ENCODE data around the gene DSP. TPM values are rescaled to one million over a fixed set of nuclear protein-coding genes. Genes with fewer than 3 reads are reported as not detected.
A peak's percentile ranks its signal among the peaks of the same experiment; 100 is the strongest.

DSP gene
- total RNA-seq, 1 experiment from 2014 or later: 227 TPM

DNA sequence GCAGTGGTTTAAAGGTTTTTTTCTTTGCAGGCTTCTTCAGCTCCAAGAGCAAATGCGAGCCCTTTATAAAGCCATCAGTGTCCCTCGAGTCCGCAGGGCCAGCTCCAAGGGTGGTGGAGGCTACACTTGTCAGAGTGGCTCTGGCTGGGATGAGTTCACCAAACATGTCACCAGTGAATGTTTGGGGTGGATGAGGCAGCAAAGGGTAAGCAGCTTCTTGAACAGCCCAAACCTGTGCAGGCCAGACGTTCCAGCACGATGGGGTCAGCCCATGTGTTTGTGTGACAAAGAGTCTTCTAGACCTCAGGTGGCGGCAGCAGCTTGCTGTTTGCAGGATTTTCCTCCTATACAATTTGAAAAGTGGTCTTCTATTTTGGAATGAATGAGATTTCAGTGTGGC lies 17.7 kb downstream of the DSP start:
- H3K4me3 Mint-ChIP-seq (ENCODE audit: unreplicated experiment): peak overlapping the region; percentile 3
- peaks cover 33% of the 10 kb centered on the region for H3K4me1 Mint-ChIP-seq (ENCODE audit: insufficient read depth, unreplicated experiment)
- CTCF ChIA-PET: interaction anchor here (0.7 to 1.0 kb wide), 2 partner anchors 15 to 134 kb away, joined by 3 read pairs; no protein-coding TSS in a partner anchor
- H3K9me3 Mint-ChIP-seq (ENCODE audit: unreplicated experiment): no peaks in the 10 kb centered on the region
- no peaks in the 10 kb centered on the region for H3K27me3 Mint-ChIP-seq (ENCODE audit: insufficient read depth, unreplicated experiment)
- H3K27ac Mint-ChIP-seq (ENCODE audit: low read depth, unreplicated experiment): peak overlapping the region; percentile 88
- TF ChIP-seq, protein P1, sequence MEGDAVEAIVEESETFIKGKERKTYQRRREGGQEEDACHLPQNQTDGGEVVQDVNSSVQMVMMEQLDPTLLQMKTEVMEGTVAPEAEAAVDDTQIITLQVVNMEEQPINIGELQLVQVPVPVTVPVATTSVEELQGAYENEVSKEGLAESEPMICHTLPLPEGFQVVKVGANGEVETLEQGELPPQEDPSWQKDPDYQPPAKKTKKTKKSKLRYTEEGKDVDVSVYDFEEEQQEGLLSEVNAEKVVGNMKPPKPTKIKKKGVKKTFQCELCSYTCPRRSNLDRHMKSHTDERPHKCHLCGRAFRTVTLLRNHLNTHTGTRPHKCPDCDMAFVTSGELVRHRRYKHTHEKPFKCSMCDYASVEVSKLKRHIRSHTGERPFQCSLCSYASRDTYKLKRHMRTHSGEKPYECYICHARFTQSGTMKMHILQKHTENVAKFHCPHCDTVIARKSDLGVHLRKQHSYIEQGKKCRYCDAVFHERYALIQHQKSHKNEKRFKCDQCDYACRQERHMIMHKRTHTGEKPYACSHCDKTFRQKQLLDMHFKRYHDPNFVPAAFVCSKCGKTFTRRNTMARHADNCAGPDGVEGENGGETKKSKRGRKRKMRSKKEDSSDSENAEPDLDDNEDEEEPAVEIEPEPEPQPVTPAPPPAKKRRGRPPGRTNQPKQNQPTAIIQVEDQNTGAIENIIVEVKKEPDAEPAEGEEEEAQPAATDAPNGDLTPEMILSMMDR (IDR thresholded peaks at IDR 0.05; ENCODE audit: unreplicated experiment): no peak
- POLR2A ChIA-PET: interaction anchor here (0.9 to 29.8 kb wide), 10 partner anchors 10 to 169 kb away, joined by 3 to 872 read pairs (median 21); partner anchors contain the start of genes CAGE1, DSP and RIOK1
- no TSS peak for BruUV-seq (replicated peaks)
- no peak for DNase-seq (ENCODE audit: unreplicated experiment)
- intact Hi-C loops (cut with micrococcal nuclease): no loop called here
- no peaks in the 10 kb centered on the region for H3K36me3 Mint-ChIP-seq (ENCODE audit: insufficient read depth, unreplicated experiment)

GRCh38 chr6:7559651-7560385 lies 18.3 kb downstream of the DSP start:
- no peaks in the 10 kb centered on the region for H3K36me3 Mint-ChIP-seq (ENCODE audit: insufficient read depth, unreplicated experiment)
- ChIA-PET POLR2A (interaction anchor here (0.7 to 29.8 kb wide), 21 partner anchors 9 to 248 kb away, joined by 3 to 872 read pairs (median 5); partner anchors contain the start of genes CAGE1, DSP and RIOK1), CTCF (interaction anchor here (1.0 to 1.7 kb wide), 3 partner anchors 11 to 53 kb away, joined by 3 to 6 read pairs (median 4); no protein-coding TSS in a partner anchor)
- H3K9me3 Mint-ChIP-seq (ENCODE audit: unreplicated experiment): no peaks in the 10 kb centered on the region
- peak overlapping the region; percentile 3 for H3K4me3 Mint-ChIP-seq (ENCODE audit: unreplicated experiment)
- BruUV-seq (replicated peaks): no TSS peak
- peak; percentile 67 for DNase-seq (ENCODE audit: unreplicated experiment)
- H3K27ac Mint-ChIP-seq (ENCODE audit: low read depth, unreplicated experiment): peak overlapping the region; percentile 88
- intact Hi-C loops (cut with micrococcal nuclease): loop anchor here (2.0 kb wide), 1 partner anchor 135 kb away; no protein-coding TSS in a partner anchor
- TF ChIP-seq, protein P1 (IDR thresholded peaks at IDR 0.05; ENCODE audit: unreplicated experiment): no peak
- H3K27me3 Mint-ChIP-seq (ENCODE audit: insufficient read depth, unreplicated experiment): no peaks in the 10 kb centered on the region
- peaks cover 30% of the 10 kb centered on the region for H3K4me1 Mint-ChIP-seq (ENCODE audit: insufficient read depth, unreplicated experiment)

- ChIA-PET CTCF (interaction anchor here (0.8 to 1.7 kb wide), 4 partner anchors 13 to 284 kb away, joined by 3 to 6 read pairs (median 4); no protein-coding TSS in a partner anchor), POLR2A (interaction anchor here (0.6 to 29.8 kb wide), 22 partner anchors 8 to 704 kb away, joined by 3 to 872 read pairs (median 5); partner anchors contain the start of gene DSP)
- Mint-ChIP-seq H3K4me1 (ENCODE audit: insufficient read depth, unreplicated experiment) (peaks cover 27% of the 10 kb centered on the region), H3K9me3 (ENCODE audit: unreplicated experiment) (no peaks in the 10 kb centered on the region), H3K27me3 (ENCODE audit: insufficient read depth, unreplicated experiment) (no peaks in the 10 kb centered on the region), H3K4me3 (ENCODE audit: unreplicated experiment) (peak overlapping the region; percentile 64), H3K36me3 (ENCODE audit: insufficient read depth, unreplicated experiment) (no peaks in the 10 kb centered on the region), H3K27ac (ENCODE audit: low read depth, unreplicated experiment) (peak overlapping the region; percentile 88)
- peak; percentile 93 for DNase-seq (ENCODE audit: unreplicated experiment)
- TF ChIP-seq, protein P1 (IDR thresholded peaks at IDR 0.05; ENCODE audit: unreplicated experiment): no peak
- intact Hi-C loops (cut with micrococcal nuclease): loop anchor here (1.0 to 2.0 kb wide), 3 partner anchors 18 to 151 kb away; no protein-coding TSS in a partner anchor
- no TSS peak for BruUV-seq (replicated peaks)
These were observed 19.9 kb downstream of the DSP start for GRCh38 chr6:7561153-7561964.
